GM18508 (cell line): ENCODE results near the gene ISG20L2.

Experiments used
- ATAC-seq: cut with Tn5 transposase; IDR thresholded peaks from one replicate; pipeline ENCODE4 v1.9.1; 2021; ENCODE audit warnings: moderate number of reproducible peaks; ENCODE audit not compliant: insufficient read depth, unreplicated experiment

Gene ISG20L2

GRCh38 chr1:156755527-156755950, 27.0 kb upstream of the ISG20L2 start:
- ATAC-seq: no peak

- no peak for ATAC-seq
Observed at GRCh38 chr1:156754219-156754618, 25.7 kb upstream of the ISG20L2 start.

- ATAC-seq: no peak
Observed at GRCh38 chr1:156752843-156753482, 24.4 kb upstream of the ISG20L2 start.

- ATAC-seq: no peak
Observed at GRCh38 chr1:156751757-156752481, 23.4 kb upstream of the ISG20L2 start.

GRCh38 chr1:156751451-156751756, 22.8 kb upstream of the ISG20L2 start, which contains the start of gene HDGF:
Gene HDGF (minus strand): TSS chr1:156751675. CDS start chr1:156751429, 246 bp downstream.
- ATAC-seq: no peak

- ATAC-seq: no peak
Observed at GRCh38 chr1:156750711-156751450, 22.3 kb upstream of the ISG20L2 start.

GRCh38 chr1:156750191-156750672, 21.7 kb upstream of the ISG20L2 start:
- no peak for ATAC-seq

GRCh38 chr1:156749419-156750118, 21.0 kb upstream of the ISG20L2 start:
- no peak for ATAC-seq

GRCh38 chr1:156748670-156749418, 20.3 kb upstream of the ISG20L2 start:
- ATAC-seq: no peak

- no peak for ATAC-seq
Observed at GRCh38 chr1:156747742-156748669, 19.4 kb upstream of the ISG20L2 start.

- ATAC-seq: no peak
Observed at GRCh38 chr1:156746728-156747631, 18.4 kb upstream of the ISG20L2 start.

GRCh38 chr1:156746406-156746727, 17.8 kb upstream of the ISG20L2 start:
- ATAC-seq: no peak

GRCh38 chr1:156745881-156746280, 17.3 kb upstream of the ISG20L2 start:
- no peak for ATAC-seq

GRCh38 chr1:156744786-156745419, 16.3 kb upstream of the ISG20L2 start:
- ATAC-seq: no peak

- ATAC-seq: no peak
Observed at GRCh38 chr1:156744344-156744743, 15.8 kb upstream of the ISG20L2 start.

GRCh38 chr1:156743367-156744302, 15.1 kb upstream of the ISG20L2 start:
- ATAC-seq: no peak
